Right ventricle myocardium inferior (tissue), 1 donor: Measurements from ENCODE around the gene DOCK9. TPM values are rescaled to one million over a fixed set of nuclear protein-coding genes. Genes with fewer than 3 reads are reported as not detected.

Experiments
- ATAC-seq: fragments of 200-7000 bp; cut with Tn5 transposase; one replicate; pipeline ENCODE4 v1.9.1; 2020; ENCODE audit warnings: mild to moderate bottlenecking, moderate library complexity
- DNase-seq: peaks from one replicate; pipeline ENCODE4 v3.0.0; 2021; ENCODE audit errors: missing footprints
- intact Hi-C: fragments of 100-400 bp; cut with DNase I; formaldehyde crosslinking; loops from one replicate; pipeline ENCODE4 v1.11.0; 2022
- total RNA-seq: library from RNA; stranded (reverse); fragmentation: NEBNext Ultra II Directional; extraction: Animal tissue kit (Norgen Biotek cat#: 25700); gene quantifications from one replicate; pipeline ENCODE4 v1.2.1, GENCODE V29; 2021
- donor health status: DM: no; HTN: yes; CAD: no; lungs with severe emphysema.

The DOCK9 gene
- total RNA-seq, 1 donor from 2014 or later = 34.9 TPM

DNA sequence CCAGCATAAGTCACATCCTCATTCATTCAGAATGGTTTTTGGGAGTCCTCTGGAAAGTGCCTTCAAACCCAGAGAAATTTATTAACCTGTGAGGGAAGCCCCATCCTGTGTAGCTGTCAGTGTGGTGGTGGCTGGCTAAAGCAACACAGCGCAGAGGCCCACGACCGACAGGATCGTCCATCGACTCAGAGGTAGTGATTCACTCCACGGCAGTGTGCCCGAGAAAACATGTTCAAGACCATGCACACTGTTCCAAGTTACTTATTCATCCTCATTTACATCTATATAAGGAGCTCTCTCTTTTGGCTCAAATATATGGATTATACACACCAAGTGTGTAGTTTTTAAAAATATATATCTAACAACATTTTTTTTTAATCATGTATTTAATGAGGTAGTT lies 129.1 kb downstream of the DOCK9 start:
- intact Hi-C loops = loop anchor here (10.0 kb wide), 1 partner anchor 264 kb away; no protein-coding TSS in a partner anchor
- ATAC-seq = no peak

DNA sequence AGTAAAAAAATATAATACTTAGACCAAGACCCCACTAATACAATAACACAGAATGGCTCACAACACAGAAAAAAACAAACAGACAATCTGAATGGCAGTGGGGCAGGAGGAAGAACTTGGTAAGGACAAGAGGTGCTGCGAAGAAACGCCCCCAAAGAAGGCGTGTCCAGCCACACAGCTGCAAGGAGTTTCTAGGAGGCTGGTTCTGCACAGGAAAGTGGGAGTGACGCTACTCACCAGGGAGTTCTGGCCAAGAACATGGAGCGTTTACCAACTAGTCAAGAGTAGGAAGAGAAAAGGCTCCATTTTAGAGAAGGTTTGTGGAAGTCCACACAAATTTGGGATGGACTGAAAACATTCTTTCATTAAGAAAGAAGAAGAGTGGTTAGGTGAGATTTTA lies 130.1 kb downstream of the DOCK9 start:
- DNase-seq (no peak), ATAC-seq (no peak)
- intact Hi-C loops = loop anchor here (10.0 kb wide), 1 partner anchor 263 kb away; no protein-coding TSS in a partner anchor

More for the DNA sequence above, 129.1 kb downstream of the DOCK9 start:
- DNase-seq = no peak

DNA sequence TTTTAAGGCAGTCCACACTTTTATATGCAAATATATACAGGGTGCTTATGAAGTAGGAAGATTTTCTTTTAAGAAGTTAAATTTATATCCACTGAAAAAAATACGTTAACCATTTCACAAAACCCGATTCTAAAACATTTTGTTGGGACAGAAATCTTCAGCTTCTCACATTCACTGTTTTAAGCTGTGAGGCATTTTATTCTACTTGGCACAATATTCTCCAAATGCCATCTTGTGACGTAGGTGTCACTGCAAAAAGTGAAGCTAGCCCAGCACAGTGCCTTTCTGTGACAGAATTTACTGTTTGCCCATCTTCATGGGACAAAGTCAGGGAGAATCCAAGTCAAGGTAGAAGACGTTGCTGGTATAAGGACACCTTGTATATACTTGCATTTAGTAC lies 130.9 kb downstream of the DOCK9 start:
- intact Hi-C loops = loop anchor here (10.0 kb wide), 1 partner anchor 262 kb away; no protein-coding TSS in a partner anchor
- DNase-seq (no peak), ATAC-seq (no peak)

DNA sequence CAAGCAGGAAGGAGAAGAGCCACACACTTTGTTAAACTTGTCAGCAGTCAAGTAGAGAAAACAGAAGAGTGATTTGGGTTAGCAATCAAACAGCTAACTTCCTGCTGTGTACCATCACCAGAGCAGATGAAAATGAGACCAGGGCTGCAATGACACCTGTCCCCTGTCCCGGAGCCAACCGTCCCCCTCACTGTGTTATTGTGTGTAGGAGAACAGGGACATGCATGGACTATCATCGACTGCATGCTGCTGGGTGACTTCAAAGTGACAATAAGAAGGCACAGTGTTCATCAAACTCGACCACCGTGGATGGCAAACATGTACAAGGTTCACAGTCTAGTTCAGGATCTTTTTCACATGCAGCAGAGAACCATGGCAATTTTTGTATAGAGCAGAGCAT lies 131.3 kb downstream of the DOCK9 start:
- intact Hi-C loops = loop anchor here (10.0 kb wide), 1 partner anchor 262 kb away; no protein-coding TSS in a partner anchor
- no peak for ATAC-seq
- DNase-seq = no peak

DNA sequence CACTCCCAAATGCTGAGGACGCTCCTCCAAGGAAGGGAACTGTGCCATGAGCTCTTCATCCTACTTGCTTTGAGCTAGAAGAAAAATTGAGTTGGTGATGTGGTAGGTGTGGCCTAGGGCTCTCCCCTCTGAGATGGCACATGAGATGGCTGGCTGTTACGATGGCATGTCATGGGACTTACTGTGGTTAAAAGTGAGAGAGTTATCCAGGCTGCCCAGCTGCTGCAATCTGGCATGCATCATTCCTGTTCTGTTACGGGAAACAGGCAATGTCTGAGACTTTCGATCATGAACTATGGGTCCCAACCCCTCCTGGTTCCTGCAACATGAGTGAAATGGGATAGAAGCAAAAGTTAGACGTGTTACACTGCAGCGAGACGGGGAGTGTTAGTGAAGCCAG lies 132.1 kb downstream of the DOCK9 start:
- intact Hi-C loops = loop anchor here (10.0 kb wide), 1 partner anchor 261 kb away; no protein-coding TSS in a partner anchor
- no peak for DNase-seq
- ATAC-seq = no peak

DNA sequence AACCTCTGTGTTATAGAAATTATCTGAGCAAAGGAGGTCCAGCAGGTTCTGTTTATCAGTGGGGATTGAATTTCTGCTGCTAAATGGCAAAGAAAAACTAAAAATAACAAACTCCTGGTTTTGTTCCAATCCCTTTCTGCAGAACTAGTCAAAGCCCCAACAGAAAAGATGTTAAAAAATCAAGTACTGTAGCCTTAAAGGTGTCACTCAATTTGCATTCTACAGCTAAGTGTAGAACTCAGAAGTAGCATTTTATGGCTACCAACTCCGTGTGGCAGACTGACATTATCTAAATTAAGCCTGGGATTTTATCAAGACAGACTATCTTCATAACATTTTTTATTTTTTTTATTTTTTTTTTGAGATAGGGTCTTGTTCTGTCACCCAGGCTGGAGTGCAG lies 133.8 kb downstream of the DOCK9 start:
- intact Hi-C loops = loop anchor here (5.0 to 10.0 kb wide), 3 partner anchors 188 to 397 kb away; no protein-coding TSS in a partner anchor
- no peak for DNase-seq
- ATAC-seq = no peak

DNA sequence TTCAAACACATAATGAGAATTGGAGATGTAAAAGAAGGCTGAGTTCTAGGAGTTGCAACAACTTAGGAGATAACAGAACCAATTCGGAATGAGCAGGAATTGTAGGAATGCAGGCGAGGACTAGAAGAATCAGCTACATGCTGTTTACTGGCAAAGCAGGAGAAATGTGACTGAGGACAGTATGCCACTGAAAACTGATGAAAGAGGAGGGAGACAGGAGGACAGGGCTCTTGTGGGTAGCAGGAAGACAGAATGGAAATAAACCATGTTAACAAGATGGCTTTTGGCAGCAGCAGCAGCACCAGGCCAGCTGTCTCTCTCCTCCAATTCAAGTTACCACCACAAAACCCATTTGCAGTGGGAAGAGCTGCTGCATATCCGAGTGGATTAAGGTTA lies 134.4 kb downstream of the DOCK9 start:
- ATAC-seq (no peak), DNase-seq (no peak)
- intact Hi-C loops = loop anchor here (2.0 to 10.0 kb wide), 4 partner anchors 171 to 396 kb away; no protein-coding TSS in a partner anchor

DNA sequence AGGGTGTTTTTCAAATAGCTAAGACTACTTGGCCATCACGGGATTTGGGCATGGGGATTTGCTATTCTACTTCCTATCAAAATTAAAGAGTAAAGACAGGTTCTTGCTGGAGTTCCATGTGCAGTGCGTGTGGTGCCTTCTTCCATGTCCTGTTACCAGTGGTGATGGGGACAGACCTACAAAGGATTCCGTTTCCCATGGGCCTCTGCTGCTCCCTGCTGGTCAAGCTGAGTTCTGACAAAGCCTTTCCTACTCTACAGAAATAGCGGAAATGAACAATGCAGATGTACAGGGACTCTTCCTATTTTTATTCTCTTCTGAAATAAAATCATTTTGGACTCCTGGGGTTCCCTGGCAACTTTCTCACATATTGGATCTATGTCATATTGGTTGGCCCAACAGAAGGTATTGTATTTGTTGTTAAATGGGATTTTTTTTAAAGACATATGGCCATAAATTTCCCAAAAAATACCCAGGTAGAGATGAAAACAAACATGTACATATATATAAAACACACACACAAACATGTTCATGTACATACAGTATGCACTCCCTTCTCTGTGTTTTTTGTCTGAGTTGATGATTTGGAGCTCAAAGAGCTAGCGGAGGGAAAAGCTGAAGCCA lies 134.9 kb downstream of the DOCK9 start:
- ATAC-seq = peak; percentile 80
- DNase-seq = peak; percentile 76
- intact Hi-C loops = loop anchor here (2.0 to 10.0 kb wide), 4 partner anchors 170 to 396 kb away; no protein-coding TSS in a partner anchor

DNA sequence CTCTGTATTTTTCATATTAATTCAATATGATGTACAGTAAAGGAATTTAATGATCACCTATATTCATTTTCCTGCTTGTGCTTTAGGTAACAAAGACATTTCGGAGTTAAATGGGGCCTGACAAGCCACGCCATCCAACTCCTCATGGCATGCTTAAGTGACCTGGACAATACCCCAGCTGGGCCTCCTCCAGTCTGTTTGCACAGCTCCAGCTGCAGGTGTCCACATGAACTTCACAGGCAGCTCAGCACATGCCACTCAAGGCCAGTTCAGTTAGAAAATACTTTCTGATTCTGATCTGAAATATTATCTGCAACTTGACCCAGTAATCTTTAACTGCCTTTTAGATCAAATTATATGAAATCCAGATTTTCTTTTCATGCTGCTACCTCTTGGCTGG lies 135.8 kb downstream of the DOCK9 start:
- no peak for ATAC-seq
- intact Hi-C loops = loop anchor here (2.0 to 10.0 kb wide), 4 partner anchors 169 to 395 kb away; no protein-coding TSS in a partner anchor
- DNase-seq = no peak

DNA sequence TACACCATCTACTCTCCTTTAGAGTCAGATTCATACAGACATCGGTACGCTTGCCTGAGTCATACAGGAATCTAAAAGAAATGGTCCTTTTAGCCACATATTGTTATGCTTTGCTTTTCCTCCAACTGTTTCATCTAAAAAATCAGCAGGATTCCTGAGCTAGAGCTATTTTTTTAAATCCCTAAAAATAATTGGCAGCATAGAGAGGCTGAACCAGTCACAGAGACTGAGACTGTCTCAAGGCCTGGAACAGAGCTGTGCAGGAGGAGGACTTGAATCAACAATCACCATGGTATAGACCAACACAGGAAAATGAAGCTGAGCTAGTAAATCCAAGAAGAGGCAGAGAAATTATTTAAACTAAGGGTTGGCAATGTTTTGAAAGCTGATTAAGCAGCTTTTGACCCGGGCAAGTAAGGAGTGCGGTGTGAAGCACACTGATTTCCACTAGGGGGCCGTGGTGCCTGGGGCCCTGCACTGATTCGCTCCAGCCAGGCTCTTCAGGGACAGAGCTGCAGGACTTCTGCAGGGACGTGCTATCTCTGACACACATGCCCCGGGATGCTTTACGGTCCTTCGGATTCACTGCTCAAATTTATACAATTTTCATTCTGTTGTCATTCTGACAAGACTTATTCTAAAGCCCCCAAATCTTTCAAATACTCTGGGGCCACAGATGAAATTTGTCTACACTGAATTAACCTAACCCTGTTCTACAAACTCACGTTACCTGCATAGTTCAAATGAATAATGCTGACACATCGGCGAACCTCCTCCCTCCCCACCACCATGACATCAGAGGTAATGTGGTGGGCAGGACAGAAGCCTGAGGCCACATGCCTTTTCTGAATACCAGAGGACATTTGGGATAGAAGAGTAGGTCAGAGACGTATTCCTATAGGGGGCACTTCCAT lies 137.8 kb downstream of the DOCK9 start:
- DNase-seq = peak; percentile 80
- intact Hi-C loops = loop anchor here (5.0 to 10.0 kb wide), 3 partner anchors 192 to 393 kb away; no protein-coding TSS in a partner anchor
- ATAC-seq = peak; percentile 96

DNA sequence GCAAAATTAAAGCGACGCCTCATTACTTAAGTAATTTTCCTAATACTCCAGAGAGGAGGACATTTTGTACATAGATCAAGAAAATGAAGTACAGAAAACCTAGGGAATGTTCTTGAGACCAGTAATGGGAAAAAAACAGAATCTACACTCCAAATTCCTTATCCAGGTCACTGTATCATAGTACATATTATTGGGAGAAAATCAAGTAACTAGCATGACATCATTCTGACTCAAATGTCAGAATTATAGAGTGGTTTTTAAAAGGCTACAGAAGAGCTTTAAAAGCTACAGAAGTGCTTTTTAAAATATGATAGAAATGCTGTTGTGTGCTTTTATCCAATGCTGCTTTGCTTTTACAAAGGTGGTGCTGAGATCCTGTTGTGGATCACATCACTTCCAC lies 139.1 kb downstream of the DOCK9 start:
- intact Hi-C loops = no loop called here
- DNase-seq (no peak), ATAC-seq (no peak)

DNA sequence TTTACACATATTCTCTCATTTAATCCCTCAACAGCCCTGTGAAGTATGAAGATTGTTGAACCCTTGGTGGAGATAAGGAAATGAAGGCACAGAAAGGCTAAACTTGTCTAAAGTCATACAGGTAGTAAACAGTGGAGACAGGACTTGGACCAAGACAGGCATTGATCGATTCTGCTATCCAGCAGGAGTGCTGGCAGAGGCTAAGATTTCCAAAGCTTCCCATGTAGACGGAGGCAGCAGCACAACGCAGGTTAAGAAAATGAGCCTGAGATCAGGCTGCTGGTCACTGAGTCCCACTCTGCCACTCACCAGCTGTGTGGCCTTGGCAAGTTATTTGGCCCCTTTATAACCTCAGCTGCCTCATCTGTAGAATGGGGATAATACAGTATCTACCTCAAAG lies 140.0 kb downstream of the DOCK9 start:
- intact Hi-C loops = no loop called here
- DNase-seq (no peak), ATAC-seq (no peak)

DNA sequence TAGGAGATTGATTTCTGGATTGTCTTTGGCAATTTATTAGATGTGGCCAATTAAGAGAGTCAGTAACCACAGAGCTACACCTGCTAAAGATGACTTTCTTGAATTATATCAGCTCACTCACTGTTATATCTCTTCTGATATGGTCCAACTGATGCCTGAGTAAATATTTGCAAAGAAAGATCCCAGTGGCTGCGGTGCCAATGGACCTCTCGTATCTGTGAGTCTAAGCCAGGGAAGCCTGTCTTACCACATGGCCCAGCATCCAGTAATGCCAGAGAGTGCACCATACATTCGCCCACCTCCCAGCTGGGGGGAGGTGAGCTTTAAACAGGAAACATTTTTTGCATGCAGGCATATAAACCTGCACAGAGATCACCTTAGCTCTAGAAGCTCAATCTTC lies 142.7 kb downstream of the DOCK9 start:
- DNase-seq (no peak), ATAC-seq (no peak)
- intact Hi-C loops = no loop called here

DNA sequence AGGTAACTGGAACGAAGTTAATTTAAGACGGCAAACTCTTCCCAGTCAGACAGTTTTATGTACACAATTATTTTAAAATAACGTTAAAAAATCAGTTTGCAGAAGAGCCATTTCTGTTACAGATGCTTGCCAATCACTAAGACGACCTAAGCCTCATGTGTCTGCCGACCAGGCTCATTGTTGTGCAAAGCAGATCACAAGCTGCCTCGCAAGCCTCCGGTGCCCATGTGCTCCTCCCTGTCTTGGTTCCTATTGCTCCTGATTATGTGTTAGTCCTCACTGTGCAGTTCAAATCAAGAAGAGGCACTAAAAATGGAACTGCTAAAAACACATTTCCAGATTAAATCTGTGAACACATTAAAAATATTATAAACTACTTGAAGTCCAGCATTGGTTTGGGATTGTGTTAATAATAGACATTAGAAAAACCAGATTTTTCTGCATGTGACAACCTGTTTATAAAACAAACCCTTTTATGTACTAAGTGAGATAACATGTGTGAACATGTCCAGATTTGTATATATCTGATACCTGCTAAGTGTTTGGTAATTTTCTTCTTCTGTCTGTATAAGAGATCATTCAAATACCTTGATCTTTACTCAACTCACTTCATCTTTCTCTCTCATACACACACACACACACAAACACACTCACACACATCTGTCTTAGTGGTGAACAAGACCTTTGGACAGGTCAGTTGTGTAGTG lies 143.5 kb downstream of the DOCK9 start:
- intact Hi-C loops = no loop called here
- no peak for DNase-seq
- ATAC-seq = no peak

DNA sequence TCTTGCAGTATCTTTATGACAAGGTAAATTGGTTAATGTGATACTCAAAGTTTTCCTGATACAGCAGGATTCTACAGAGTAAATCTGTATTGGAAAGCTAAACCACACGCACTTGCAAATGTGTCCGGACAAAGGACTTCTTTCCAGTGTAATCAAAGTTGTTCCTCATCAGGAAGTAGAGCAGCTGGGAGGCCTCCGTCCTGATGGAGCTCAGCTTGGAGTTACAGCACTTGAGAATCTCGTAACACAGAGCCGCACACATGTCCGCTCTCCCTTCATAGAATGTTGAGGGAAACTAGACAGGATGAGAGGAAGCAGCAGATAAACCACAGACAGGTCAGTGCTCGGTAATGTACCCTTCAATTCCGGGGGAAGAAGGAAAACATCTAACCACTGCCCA lies 146.6 kb downstream of the DOCK9 start:
- no peak for DNase-seq
- ATAC-seq = no peak
- intact Hi-C loops = no loop called here

DNA sequence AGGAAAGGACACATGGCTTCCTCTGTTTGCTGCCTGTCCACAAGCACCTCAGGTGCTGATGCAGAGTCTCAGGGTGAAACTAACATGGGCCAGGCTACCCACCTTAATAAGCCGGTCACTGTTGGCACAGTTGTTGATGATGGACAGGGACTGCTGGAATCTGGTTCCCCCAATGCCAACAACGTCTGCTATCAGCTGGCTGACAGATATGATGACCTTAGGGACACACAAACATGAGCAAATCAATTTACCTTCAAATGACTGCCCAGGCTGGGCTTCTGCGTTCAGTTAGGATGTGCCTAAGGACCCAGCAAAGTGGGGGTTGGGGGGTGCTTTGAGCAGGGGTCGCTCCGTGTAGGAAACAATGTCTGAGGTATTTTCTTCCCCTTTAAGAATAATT lies 148.3 kb downstream of the DOCK9 start:
- DNase-seq (no peak), ATAC-seq (no peak)
- intact Hi-C loops = no loop called here

DNA sequence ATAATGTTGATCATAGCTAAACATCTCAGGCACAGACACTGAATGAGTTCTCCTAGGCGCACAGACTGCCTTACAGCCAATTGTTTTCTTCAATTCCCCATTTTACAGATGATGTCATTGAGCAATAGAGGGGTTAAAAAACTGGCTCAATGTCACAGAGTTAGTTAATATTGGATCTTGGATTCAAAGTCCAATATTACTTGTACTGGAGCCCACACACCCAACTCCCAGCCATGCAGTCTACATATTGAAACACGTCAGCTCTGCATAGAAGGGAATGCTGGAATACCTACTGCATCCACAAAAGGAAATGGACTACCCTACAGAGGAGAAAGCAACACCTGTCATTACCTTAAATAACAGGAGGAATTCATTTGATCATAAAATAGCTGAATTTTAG lies 149.2 kb downstream of the DOCK9 start:
- intact Hi-C loops = no loop called here
- ATAC-seq = no peak

DNA sequence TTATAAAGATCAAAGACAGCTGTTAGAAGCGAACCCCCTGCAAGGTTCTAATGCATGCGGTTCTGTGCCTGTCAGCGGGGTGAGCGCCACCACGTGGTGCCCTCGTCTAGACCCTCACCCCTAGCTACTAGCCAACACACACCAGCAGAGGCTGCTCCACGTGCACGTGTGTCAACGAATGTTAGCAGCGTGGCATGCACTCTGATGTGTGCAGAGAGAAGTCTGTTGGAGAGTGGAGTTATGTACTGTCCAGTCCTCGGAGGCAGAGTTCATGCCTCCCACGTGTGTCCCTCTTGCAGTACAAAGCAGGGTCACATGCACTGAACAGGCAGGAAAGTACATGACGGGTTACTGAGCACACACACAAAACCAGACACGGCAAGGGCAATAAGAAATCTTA lies 150.4 kb downstream of the DOCK9 start:
- ATAC-seq (no peak), DNase-seq (no peak)
- intact Hi-C loops = no loop called here

More for the DNA sequence above, 149.2 kb downstream of the DOCK9 start:
- no peak for DNase-seq

DNA sequence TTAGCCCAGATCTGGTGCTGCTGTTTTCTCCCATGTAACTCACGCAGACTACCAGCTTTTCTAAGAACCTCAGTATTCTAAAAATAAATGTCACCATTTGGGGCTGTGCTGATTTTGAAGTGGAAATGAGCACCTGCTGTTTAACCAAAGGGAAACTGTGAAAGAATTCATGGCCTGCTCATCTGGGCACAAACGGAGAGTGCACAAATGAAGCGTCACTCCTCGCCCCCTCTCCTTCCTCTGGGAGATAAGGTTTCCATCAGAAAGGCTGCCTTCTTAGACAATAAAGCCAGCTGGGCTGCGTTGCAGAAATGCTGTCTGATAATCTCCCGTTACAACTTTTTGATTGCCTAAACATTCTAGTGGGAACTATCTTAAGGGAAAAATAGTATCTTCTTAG lies 151.7 kb downstream of the DOCK9 start:
- DNase-seq (no peak), ATAC-seq (no peak)
- intact Hi-C loops = no loop called here
